H1 (cell line): ENCODE data around the gene TGIF1. TPM values are rescaled to one million over a fixed set of nuclear protein-coding genes. Genes with fewer than 3 reads are reported as not detected.
A peak's percentile ranks its signal among the peaks of the same experiment; 100 is the strongest.

Source experiments
- ATF2 ChIP-seq: IDR thresholded peaks from 2 replicates; pipeline ENCODE4 v1.6.1; 2012; ENCODE audit warnings: low read length, inconsistent platforms
- CREB1 ChIP-seq: IDR thresholded peaks from 2 replicates; pipeline ENCODE4 v1.6.1; 2012; ENCODE audit warnings: inconsistent platforms
- E2F6 ChIP-seq: IDR thresholded peaks from 2 replicates; pipeline ENCODE4 v1.6.1; 2012; ENCODE audit warnings: inconsistent platforms
- EP300 ChIP-seq, 2 experiments: IDR thresholded peaks; 1 replicate in 1 of 2; 2 replicates in 1 of 2; pipeline ENCODE4 v1.6.1; 2011 to 2012; ENCODE audit warnings: low read depth in 2 of 2, low read length in 2 of 2, mild to moderate bottlenecking in 2 of 2, borderline replicate concordance in 1 of 2, inconsistent platforms in 1 of 2, moderate library complexity in 1 of 2
- GTF2F1 ChIP-seq: IDR thresholded peaks from 2 replicates; pipeline ENCODE4 v1.6.1; 2012; ENCODE audit warnings: low read depth, low read length, improper control_type of control experiment, borderline replicate concordance
- KDM5A ChIP-seq: fragments of 200-600 bp; IDR thresholded peaks from 2 replicates; pipeline ENCODE4 v1.7.1; 2012; ENCODE audit warnings: mild to moderate bottlenecking, low read length, inconsistent platforms, mixed read lengths
- MAFK ChIP-seq: IDR thresholded peaks from 2 replicates; pipeline ENCODE4 v1.6.1; 2012; ENCODE audit warnings: low read depth, mild to moderate bottlenecking, improper control_type of control experiment, low read length
- MAX ChIP-seq: IDR thresholded peaks from 2 replicates; pipeline ENCODE4 v1.6.1; 2012; ENCODE audit warnings: inconsistent platforms
- NRF1 ChIP-seq: IDR thresholded peaks from 2 replicates; pipeline ENCODE4 v1.6.1; 2011; ENCODE audit warnings: mild to moderate bottlenecking, low read depth, low read length, improper control_type of control experiment
- RBBP5 ChIP-seq: IDR thresholded peaks from 2 replicates; pipeline ENCODE4 v1.7.1; 2012; ENCODE audit warnings: low read depth, mild to moderate bottlenecking, inconsistent platforms, low read length, moderate library complexity, borderline replicate concordance
- SIN3A ChIP-seq, 2 experiments: IDR thresholded peaks in 1 of 2; conservative IDR thresholded peaks in 1 of 2; 2 replicates each; pipeline ENCODE4 v1.6.1; 2011 to 2012; ENCODE audit warnings: low read length in 2 of 2, improper control_type of control experiment in 1 of 2, low read depth in 1 of 2, mild to moderate bottlenecking in 1 of 2
- SP4 ChIP-seq: IDR thresholded peaks from 2 replicates; pipeline ENCODE4 v1.6.1; 2012; ENCODE audit warnings: low read length, inconsistent platforms
- TAF1 ChIP-seq: IDR thresholded peaks from 2 replicates; pipeline ENCODE4 v1.6.1; 2011; ENCODE audit warnings: mild to moderate bottlenecking, low read depth, low read length
- TCF12 ChIP-seq: IDR thresholded peaks from 2 replicates; pipeline ENCODE4 v1.6.1; 2011; ENCODE audit warnings: low read depth, mild to moderate bottlenecking, low read length
- polyA plus RNA-seq, 7 experiments: library from polyadenylated mRNA; depleted of rRNA in 3 of 7; stranded (reverse) in 5 of 7; unstranded in 2 of 7; fragments of >200 nt in 5 of 7; fragments of 200-250 nt in 2 of 7; gene quantifications; 1 replicate in 5 of 7; 2 replicates in 1 of 7; 4 replicates in 1 of 7; pipeline versions ENCODE4 v1.2.1 to v1.2.3, GENCODE V29; 2011 to 2013; ENCODE audit warnings: missing spikeins in 2 of 7, mixed read lengths in 2 of 7
- total RNA-seq: library from RNA; stranded (reverse); fragmentation: NEBNext Ultra II Directional; extraction: Animal tissue kit (Norgen Biotek cat#: 25700); gene quantifications from 2 replicates; pipeline ENCODE4 v1.2.1, GENCODE V29; 2021

Gene TGIF1
- total and polyA plus RNA-seq, 2 of the 8 experiments (the other 6 are each of a cell fraction or from before 2014, with no cell fraction given) = 256 to 262 TPM

GRCh38 chr18:3447895-3448837 is 1.8 kb upstream of the TGIF1 start (continued):
- TF ChIP-seq SIN3A (conservative IDR thresholded peaks at IDR 0.05 in 1 of 2, IDR thresholded peaks at IDR 0.05 in 1 of 2; ENCODE audit: low read depth in 1 of 2, low read length in 2 of 2) (peak; percentile 95 to 98; a peak in 3 of 4 replicates), EP300 (IDR thresholded peaks at IDR 0.05; ENCODE audit: borderline replicate concordance in 1 of 2, low read depth in 2 of 2, low read length in 2 of 2) (peak; percentile 14 to 41; a peak in 1 of 3 replicates), ATF2 (peak; percentile 0; the same call in 1 of the 2 replicates), CREB1 (peak; percentile 48), SP4 (0 out of 2 replicates have a peak, but pooled peaks have one; percentile 35), E2F6 (peak; percentile 65), GTF2F1 (0 out of 2 replicates have a peak, but pooled peaks have one; percentile 15), MAFK (no peak), TAF1 (peak; percentile 70), MAX (peak; percentile 66; the same call in 1 of the 2 replicates), TCF12 (peak; percentile 84), KDM5A (no peak), RBBP5 (peak; percentile 97), NRF1 (no peak)
